B cell (primary cell): ENCODE data around the gene LGALS4. TPM values are rescaled to one million over a fixed set of nuclear protein-coding genes. Genes with fewer than 3 reads are reported as not detected.
A peak's percentile ranks its signal among the peaks of the same experiment; 100 is the strongest.
"Not testable (repeated sequence)": the region's sequence is repeated elsewhere in the genome, so short reads cannot be mapped to it uniquely, and the experiment has no call there.

Experiments
- ATAC-seq: fragments of 200-7000 bp; cut with Tn5 transposase; one replicate; pipeline ENCODE4 v1.10.0; 2021; ENCODE audit warnings: low read depth, mild to moderate bottlenecking, moderate number of reproducible peaks, moderate library complexity
- CTCF ChIA-PET: fragments of 350-600 bp; sonication (Branson Sonifier 250); formaldehyde crosslinking; loops from one replicate; lab custom pipeline; 2021; ENCODE audit warnings: antibody characterized with exemption, inconsistent platforms; lab: Charles Lee
- POLR2A ChIA-PET: fragments of 350-600 bp; sonication (Branson Sonifier 250); formaldehyde crosslinking; loops from one replicate; lab custom pipeline; 2021; ENCODE audit warnings: antibody characterized with exemption; lab: Charles Lee
- DNase-seq: peaks from one replicate; pipeline ENCODE4 v3.0.0; 2013
- H2AFZ ChIP-seq: 2 replicates; pipeline ENCODE4 v1.6.1; 2012; ENCODE audit warnings: mild to moderate bottlenecking, low read depth, low read length; ENCODE audit not compliant: insufficient read depth, poor library complexity, severe bottlenecking
- H3K27ac ChIP-seq, 2 donors: 1 replicate in 1 of 2; 2 replicates in 1 of 2; pipeline ENCODE4 v1.5.1; 2012 to 2013; ENCODE audit warnings: low read length in 2 of 2, mild to moderate bottlenecking in 2 of 2, moderate library complexity in 1 of 2
- H3K27me3 ChIP-seq, 4 experiments: fragments of 200-600 bp in 1 of 4; sonication (generic) in 1 of 4; replicated peaks in 1 of 4; 1 replicate in 2 of 4; 2 replicates in 2 of 4; pipeline versions ENCODE4 v1.6.1 to v1.7.0; 2013 to 2016; ENCODE audit warnings: low read length in 3 of 4, mild to moderate bottlenecking in 2 of 4, mixed read lengths in 1 of 4, moderate library complexity in 1 of 4; ENCODE audit not compliant: insufficient read depth in 4 of 4, control insufficient read depth in 3 of 4; ENCODE audit errors: control extremely low read depth in 1 of 4
- H3K36me3 ChIP-seq, 2 experiments: replicated peaks in 1 of 2; 1 replicate in 1 of 2; 2 replicates in 1 of 2; pipeline versions ENCODE4 v1.6.1 to v1.7.1; 2013; ENCODE audit warnings: low read length in 1 of 2; ENCODE audit not compliant: insufficient read depth in 2 of 2, control insufficient read depth in 1 of 2; ENCODE audit errors: control extremely low read depth in 1 of 2, extremely low read depth in 1 of 2
- H3K4me1 ChIP-seq, 2 donors: fragments of 200-600 bp in 1 of 2; sonication (generic) in 1 of 2; 1 replicate in 1 of 2; 2 replicates in 1 of 2; pipeline versions ENCODE4 v1.5.1 to v1.6.1; 2013 to 2017; ENCODE audit warnings: low read length in 2 of 2; ENCODE audit not compliant: control insufficient read depth in 2 of 2, insufficient read depth in 2 of 2
- H3K4me2 ChIP-seq: replicated peaks from 2 replicates; pipeline ENCODE3; 2012; ENCODE audit warnings: mild to moderate bottlenecking, low read depth, low read length; ENCODE audit not compliant: poor library complexity, severe bottlenecking
- H3K4me3 ChIP-seq, 5 experiments: fragments of 200-600 bp in 1 of 5; sonication (generic) in 1 of 5; 1 replicate in 3 of 5; 2 replicates in 2 of 5; pipeline versions ENCODE4 v1.5.1 to v1.7.0; 2011 to 2016; ENCODE audit warnings: low read length in 4 of 5, mild to moderate bottlenecking in 4 of 5, low read depth in 2 of 5, control low read depth in 1 of 5, moderate library complexity in 1 of 5; ENCODE audit not compliant: insufficient read depth in 1 of 5; ENCODE audit errors: control extremely low read depth in 1 of 5, extremely low read depth in 1 of 5
- H3K79me2 ChIP-seq: fragments of 200-600 bp; sonication (generic); one replicate; pipeline ENCODE4 v1.6.0; 2016; ENCODE audit warnings: low read length; ENCODE audit not compliant: control insufficient read depth, insufficient read depth
- H3K9ac ChIP-seq: fragments of 200-600 bp; sonication (generic); 2 replicates; pipeline ENCODE4 v1.6.1; 2017; ENCODE audit warnings: mild to moderate bottlenecking, low read length, moderate library complexity
- H3K9me3 ChIP-seq, 3 donors: one replicate each; pipeline versions ENCODE4 v1.6.1 to v1.7.1; 2013; ENCODE audit warnings: low read length in 2 of 3; ENCODE audit not compliant: control insufficient read depth in 2 of 3, insufficient read depth in 1 of 3; ENCODE audit errors: control extremely low read depth in 1 of 3
- H4K20me1 ChIP-seq: 2 replicates; pipeline ENCODE4 v1.6.0; 2012; ENCODE audit warnings: mild to moderate bottlenecking, low read length; ENCODE audit not compliant: insufficient read depth, control insufficient read depth, poor library complexity, severe bottlenecking
- H3K27ac Mint-ChIP-seq: one replicate; pipeline ENCODE4 v1.8.0; 2021; ENCODE audit warnings: mixed read lengths
- H3K27me3 Mint-ChIP-seq: one replicate; pipeline ENCODE4 v1.8.0; 2021; ENCODE audit warnings: mixed read lengths
- H3K4me1 Mint-ChIP-seq: one replicate; pipeline ENCODE4 v1.8.0; 2021; ENCODE audit warnings: mixed read lengths
- H3K4me3 Mint-ChIP-seq: one replicate; pipeline ENCODE4 v1.8.0; 2021; ENCODE audit warnings: mixed read lengths
- H3K9me3 Mint-ChIP-seq: one replicate; pipeline ENCODE4 v1.8.0; 2022; ENCODE audit warnings: mixed read lengths; ENCODE audit not compliant: insufficient read depth
- CTCF ChIP-seq: fragments of 200-600 bp; IDR thresholded peaks from one replicate; pipeline ENCODE4 v1.8.0; 2022; ENCODE audit warnings: antibody characterized with exemption, mild to moderate bottlenecking
- EZH2 ChIP-seq: IDR thresholded peaks from 2 replicates; pipeline ENCODE4 v1.6.1; 2012; ENCODE audit warnings: borderline replicate concordance, low read depth, mild to moderate bottlenecking, moderate library complexity, low read length; ENCODE audit not compliant: insufficient read depth, poor library complexity, severe bottlenecking
- WGBS: methylation state at CpG from one replicate; pipeline ENCODE4 v1.1.5; 2013; ENCODE audit warnings: missing lambda C conversion rate; ENCODE audit not compliant: insufficient coverage; 5-methylcytosine and 5-hydroxymethylcytosine counted together
- intact Hi-C: fragments of 100-400 bp; cut with micrococcal nuclease; formaldehyde crosslinking; loops from one replicate; pipeline ENCODE4 v1.10.0; 2022
- polyA plus RNA-seq: library from polyadenylated mRNA; depleted of rRNA; stranded (reverse); fragments of >200 nt; gene quantifications from 2 replicates; pipeline ENCODE4 v1.2.3, GENCODE V29; 2012
- total RNA-seq, 2 donors: library from RNA; stranded (reverse); fragments of 120-200 nt in 1 of 2; gene quantifications; 1 replicate in 1 of 2; 2 replicates in 1 of 2; pipeline versions ENCODE4 v1.2.3 to v1.2.4, GENCODE V29; 2013 to 2022

The LGALS4 gene
- total and polyA plus RNA-seq, 2 donors (not counting 1 experiment from before 2014, with no cell fraction given), result 5.4 to 8.4 TPM

- Histone ChIP-seq H2AFZ (no peak overlapping the region), H3K36me3 (peaks cover 5 to 25% of the 10 kb centered on the region in 2 experiments), H3K79me2 (peaks cover 74% of the 10 kb centered on the region), H3K4me2 (peak overlapping the region; percentile 97), H3K4me1 (peaks cover 10 to 18% of the 10 kb centered on the region in 2 donors), H3K27me3 (no peaks in the 10 kb centered on the region), H3K4me3 (no peak overlapping the region), H3K9me3 (no peaks in the 10 kb centered on the region), H3K27ac (no peak overlapping the region), H4K20me1 (peaks cover 15% of the 10 kb centered on the region), H3K9ac (no peak overlapping the region)
- Mint-ChIP-seq H3K4me1 (peaks cover 25% of the 10 kb centered on the region), H3K27me3 (no peaks in the 10 kb centered on the region), H3K27ac (peak overlapping the region; percentile 94), H3K9me3 (no peaks in the 10 kb centered on the region), H3K4me3 (peak overlapping the region; percentile 96)
- DNase-seq (no peak), ATAC-seq (no peak)
- 100% methylated on average over 1 of the region's 4 CpGs for WGBS
- intact Hi-C loops, result loop anchor here (2.0 to 5.0 kb wide), 3 partner anchors 57 to 98 kb away; no protein-coding TSS in a partner anchor
- TF ChIP-seq CTCF (no peak), EZH2 (no peak)
- CTCF ChIA-PET, result interaction anchor here (1.0 to 3.0 kb wide), 6 partner anchors 22 to 182 kb away, joined by 3 to 23 read pairs (median 4); partner anchors contain the start of genes MRPS12, RINL and SARS2
- POLR2A ChIA-PET, result interaction anchor here (0.5 to 1.3 kb wide), 5 partner anchors 8 to 315 kb away, joined by 3 to 5 read pairs (median 3); no protein-coding TSS in a partner anchor
These were observed 17.4 kb upstream of the LGALS4 start for GRCh38 chr19:38830039-38830733.

GRCh38 chr19:38829203-38829602 is 16.5 kb upstream of the LGALS4 start:
- H3K9ac ChIP-seq, H3K4me2 ChIP-seq, POLR2A ChIA-PET, intact Hi-C loops, H3K27ac Mint-ChIP-seq, H3K4me3 ChIP-seq, DNase-seq, H2AFZ ChIP-seq, H3K9me3 Mint-ChIP-seq, H3K9me3 ChIP-seq, H3K27ac ChIP-seq, H3K4me3 Mint-ChIP-seq, H3K27me3 Mint-ChIP-seq, H3K27me3 ChIP-seq, ATAC-seq: not testable (repeated sequence)
- H3K4me1 Mint-ChIP-seq, result peaks cover 27% of the 10 kb centered on the region
- peaks cover 74% of the 10 kb centered on the region for H3K79me2 ChIP-seq
- peaks cover 10 to 18% of the 10 kb centered on the region in 2 donors for H3K4me1 ChIP-seq
- WGBS, result 80% methylated on average over 1 of the region's 7 CpGs
- peaks cover 5 to 32% of the 10 kb centered on the region in 2 experiments for H3K36me3 ChIP-seq
- H4K20me1 ChIP-seq, result peaks cover 15% of the 10 kb centered on the region
- CTCF ChIA-PET, result interaction anchor here (0.6 to 1.2 kb wide), 4 partner anchors 21 to 1644 kb away, joined by 3 read pairs; partner anchors contain the start of genes MRPS12 and SARS2
